ENCODE measurements around the gene INSR.
"Not testable (repeated sequence)": the region's sequence is repeated elsewhere in the genome, so short reads cannot be mapped to it uniquely, and the experiment has no call there.

Gene INSR

DNA sequence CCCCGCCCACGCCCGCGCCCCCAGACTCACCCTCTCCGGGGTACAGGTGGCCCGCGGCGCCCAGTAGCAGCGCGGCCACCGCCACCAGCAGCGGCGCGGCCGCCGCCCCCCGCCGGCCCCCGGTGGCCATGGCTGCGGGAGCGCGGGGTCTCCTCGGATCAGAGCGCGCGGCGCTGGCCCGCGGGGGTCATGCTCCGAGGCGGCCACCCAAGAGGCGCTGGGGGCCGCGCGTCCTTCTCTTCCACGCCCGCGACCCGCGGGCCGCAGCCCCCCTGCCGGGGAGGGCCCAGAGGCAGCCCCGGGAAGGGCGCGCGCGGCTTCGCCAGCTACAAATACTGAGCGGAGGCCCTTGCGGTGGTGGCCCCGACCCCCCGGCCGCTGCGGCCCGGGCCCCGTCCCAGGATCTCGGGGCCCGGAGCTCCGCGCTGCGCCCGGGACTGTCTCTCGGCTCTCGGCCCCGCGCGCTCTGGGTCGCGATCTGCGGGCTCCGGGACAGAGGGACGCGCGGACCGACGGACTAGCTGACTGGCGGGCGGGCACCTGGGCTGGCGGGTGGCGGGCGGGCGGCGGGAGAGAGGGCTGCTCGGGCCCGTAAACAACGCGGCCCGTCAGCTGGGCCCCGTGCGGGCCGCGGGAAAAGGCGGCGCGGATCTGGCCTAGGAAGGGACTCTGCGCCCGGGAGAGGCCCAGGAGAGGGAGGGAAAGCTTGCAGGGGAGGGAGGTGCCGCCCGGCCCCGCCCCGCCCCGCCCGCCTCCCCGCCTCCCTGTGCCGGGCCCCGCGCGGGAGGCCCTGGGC, at the start of gene INSR:
Gene INSR (minus strand): TSS at position 653 of the 796 bp plus-strand sequence. CDS start 523 bp downstream, at position 130.
- peak; percentile 98 for DNase-seq (ENCODE audit: low spot score)

DNA sequence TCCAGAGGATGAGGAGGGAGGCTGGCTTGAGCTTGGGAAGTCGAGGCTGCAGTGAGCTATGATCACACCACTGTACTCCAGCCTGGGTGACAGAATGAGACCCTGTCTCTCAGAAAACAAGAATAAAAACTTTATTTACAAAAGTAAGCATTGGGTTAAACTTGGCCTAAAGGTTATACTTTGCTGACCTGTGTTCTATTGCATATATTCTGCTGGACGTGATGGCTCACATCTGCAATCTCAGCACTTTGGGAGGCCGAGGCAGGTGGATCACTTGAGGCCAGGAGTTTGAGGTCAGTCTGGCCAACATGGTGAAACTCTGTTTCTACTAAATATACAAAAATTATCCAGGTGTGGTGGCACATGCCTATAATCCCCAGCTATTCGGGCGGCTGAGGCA, 47.9 kb upstream of the INSR start:
- DNase-seq (ENCODE audit: low spot score), result no peak

DNA sequence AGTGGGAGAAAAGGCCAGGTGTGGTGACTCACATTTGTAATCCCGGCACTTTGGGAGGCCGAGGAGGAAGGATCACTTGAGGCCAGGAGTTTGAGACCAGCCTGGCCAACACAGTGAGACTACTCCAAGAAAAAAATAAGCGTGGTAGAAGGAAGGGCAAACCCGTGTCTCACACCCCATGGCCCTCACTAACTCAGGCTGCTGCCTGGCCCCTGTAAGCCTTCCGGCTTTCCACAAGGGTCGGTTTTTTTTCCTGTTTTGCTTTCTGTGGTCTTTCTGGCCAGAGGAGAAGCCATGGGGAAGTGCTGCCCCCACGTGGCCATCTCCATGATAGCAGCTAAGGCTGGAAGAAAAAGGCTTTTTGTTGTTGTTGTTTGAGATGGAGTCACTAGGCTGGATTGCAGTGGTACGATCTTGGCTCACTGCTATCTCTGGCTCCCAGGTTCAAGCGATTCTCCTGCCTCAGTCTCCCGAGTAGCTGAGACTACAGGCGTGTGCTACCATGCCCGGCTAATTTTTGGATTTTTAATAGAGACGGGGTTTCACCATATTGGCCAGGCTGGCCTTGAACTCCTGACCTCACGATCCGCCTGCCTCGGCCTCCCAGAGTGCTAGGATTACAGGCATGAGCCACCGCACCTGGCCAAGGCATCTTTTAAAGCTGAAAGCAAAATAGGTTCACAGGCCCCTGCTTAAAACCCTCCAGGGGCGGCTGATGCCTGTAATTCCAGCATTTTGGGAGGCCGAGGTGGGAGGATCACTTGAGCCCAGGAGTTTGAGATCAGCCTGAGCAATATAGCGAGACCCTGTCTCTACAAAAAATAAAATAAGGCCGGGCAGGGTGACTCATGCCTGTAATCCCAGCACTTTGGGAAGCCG, 47.0 kb upstream of the INSR start:
- DNase-seq (ENCODE audit: low spot score), result peak; percentile 45

DNA sequence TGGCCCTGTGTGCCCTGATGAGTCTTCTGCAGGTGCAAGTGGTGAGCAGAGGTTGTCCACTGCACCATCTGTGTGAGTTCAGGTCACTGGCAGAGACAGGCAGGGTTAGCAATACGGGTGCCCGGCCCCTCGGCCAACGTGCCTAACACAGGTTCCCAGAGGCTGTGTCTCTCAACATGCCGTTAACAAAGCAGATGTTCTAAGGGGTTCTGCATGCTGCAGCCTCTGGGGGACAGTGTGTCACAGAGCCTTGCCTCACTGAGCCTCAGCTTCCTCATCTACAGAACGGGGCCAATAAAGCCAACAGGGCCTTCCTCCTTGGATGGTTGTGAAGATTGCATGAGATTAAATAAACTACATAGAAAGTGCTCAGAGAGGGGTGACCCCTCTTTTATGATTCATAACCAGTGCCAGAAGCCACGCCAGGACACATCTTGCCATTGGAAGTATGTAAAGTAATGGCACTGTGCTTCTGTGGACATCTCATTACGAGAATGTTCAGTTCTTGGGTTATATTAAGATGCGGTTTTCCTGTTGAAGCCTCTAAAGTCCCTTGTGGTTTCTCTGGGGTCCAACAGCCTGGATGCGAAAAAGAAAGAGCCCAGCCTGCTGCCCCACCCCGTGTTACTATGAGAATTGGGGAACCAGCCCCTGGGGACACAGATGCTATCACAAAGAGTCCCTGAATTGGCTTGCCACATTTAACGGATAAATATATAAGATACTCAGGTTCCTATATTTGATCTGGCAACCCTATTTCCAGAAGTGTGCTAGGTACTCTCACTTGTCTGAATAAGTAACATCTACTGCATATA, 43.4 kb upstream of the INSR start:
- DNase-seq (ENCODE audit: low spot score), result no peak

DNA sequence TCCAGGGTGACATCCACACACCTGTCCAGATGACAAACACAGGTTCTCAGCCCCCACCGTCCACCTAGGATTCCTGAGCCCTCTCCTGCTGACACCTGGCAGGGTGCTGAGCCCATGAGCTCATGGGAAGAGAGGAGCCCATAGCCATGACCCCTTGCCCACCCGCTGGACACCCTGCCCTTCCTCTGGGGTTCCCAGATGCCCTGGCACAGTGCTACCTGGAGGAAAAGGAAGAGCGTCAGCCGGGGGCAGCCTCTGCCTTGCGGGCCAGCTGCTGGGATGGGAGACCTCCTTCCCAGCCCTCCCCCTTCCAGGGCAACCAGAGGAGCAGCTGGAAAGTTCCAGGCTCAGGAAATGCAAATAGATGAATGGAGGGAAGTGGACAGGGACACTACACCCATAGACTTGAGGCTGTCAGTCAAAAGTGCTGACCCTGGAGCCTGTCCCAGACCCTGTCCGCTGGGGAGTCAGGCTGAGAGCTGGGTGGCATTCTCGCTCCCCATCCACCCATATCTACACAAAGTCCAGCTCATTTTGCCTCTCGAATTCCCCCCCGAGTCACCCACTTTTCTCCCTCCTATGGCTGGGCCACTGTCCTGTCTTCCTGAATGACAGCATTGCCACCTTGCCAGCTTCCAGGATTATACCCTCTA, 42.2 kb upstream of the INSR start:
- no peak for DNase-seq (ENCODE audit: low spot score)

DNA sequence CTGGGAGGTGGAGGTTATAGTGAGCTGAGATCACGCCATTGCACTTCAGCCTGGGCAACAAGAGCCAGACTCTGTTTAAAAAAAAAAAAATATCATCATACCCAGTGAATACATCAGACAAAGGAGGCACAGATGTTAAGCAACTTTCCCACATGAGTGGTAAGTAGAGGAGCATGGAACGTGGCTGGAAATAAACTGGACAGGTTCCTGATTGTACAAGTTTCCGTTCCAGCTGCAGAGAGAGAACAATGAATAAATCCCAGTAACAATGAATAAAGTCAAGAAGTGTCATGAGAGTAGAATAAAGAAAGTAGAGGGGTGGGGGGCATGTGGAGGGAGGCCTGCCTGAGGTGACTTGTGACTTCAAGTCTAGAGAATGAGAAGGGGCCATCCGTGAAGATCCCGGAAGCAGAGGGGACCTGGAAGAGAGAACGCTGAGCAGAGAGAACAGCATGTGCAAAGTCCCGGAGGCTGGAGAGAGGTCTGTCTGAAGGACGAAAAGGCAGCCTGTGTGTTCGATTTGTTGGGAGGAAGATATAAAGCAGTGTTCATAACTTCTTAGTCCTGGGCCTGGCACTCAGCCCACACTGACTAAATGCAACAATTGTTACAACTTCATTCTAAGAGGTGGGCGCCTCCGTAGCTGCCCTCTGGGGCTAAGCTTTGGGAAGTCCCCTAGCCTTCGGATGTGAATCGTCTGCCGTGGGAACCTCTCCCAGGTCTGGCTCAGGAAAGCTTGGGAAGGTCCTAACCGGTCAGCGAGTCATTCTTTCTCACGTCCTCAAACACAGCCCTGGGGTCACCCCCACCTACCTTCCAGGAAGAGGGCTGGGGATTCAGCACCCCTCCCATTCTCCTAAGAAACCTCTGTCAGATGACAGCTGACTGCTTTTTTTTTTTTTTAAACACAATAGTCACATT, 39.2 kb upstream of the INSR start:
- no peak for DNase-seq (ENCODE audit: low spot score)

DNA sequence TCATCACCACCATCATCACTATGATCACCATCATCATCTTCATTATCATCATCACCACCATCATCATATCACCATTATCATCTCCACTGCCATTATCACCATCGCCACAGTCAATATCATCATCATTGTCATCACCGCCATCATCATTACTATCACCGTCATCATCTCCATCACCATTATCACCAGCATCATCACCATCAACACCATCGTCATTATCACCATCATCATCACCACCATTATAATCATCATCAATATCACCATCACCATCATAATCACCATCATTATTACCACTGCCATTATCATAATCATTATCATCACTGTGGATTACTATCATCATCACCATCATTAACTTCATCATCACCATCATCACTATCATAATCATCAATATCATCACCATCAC, 37.2 kb upstream of the INSR start:
- DNase-seq (ENCODE audit: low spot score), result no peak

DNA sequence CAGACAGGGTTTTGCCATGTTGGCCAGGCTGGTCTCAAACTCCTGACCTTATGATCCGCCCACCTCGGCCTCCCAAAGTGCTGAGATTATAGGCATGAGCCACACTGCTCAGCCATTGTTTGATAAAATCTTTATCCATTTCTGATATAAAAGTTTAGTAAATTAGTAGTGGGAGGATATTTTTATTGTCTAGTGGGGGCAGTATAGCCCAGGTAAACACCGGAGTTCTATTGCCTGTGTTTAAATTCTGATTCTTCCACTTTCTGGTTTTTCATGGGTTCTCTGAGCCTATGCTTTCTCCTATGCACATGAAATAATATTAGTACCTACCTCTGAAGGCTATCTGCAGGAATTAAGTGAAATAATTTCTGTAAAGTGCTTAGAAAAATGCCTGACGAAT, 34.4 kb upstream of the INSR start:
- no peak for DNase-seq (ENCODE audit: low spot score)

DNA sequence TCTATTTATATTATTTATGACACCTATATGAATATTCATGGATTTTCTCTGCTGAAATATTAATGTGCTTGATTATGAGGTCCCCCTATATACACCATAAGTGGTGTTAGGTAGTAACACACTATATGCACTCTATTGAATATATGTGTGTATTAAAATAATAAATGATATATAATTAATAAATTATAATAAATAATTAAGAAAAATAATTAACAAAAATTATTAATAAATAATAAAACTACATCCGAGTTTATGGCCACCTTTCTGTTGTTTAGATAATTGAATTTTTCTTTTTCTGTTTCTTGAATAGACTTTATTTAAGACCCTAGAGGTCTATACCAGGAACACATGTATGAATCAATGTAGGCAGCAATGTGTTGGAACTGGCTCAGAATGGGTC, 33.6 kb upstream of the INSR start:
- DNase-seq (ENCODE audit: low spot score), result no peak

DNA sequence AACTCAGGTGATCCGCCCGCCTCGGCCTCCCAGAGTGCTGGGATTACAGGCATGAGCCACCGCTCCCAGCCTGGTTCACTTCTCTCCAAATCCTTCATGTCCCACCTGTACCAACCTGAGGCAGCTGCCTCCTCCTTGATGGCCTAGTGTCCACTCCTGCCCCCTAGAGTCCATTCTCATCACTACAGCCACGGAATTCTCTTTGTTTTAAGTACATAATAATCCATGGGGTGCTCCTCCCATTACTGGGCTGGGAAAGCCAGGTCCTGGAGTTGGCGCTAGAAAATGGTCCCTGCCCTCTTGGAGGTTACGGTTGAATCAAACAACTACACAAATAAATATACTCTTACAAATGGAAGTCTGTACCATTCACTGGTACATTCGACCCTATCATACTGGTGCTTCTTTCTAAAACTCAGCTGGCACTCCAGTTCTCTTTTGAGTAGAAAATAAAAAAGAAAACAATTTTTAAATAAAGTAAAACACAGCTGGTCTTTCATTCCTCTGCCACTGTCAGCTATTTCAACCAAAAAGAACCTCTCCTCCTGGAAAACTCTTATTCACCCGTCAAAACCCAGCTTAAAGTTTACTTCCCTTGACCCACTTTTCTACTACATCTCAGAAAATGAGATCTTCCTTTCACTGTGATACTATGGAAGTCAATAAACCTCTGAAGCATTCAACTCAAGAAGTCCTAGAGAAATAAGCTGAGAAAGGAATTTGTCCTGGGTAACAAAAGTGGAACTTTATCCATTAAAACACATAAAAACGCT, 32.1 kb upstream of the INSR start:
- DNase-seq (ENCODE audit: low spot score), result no peak

DNA sequence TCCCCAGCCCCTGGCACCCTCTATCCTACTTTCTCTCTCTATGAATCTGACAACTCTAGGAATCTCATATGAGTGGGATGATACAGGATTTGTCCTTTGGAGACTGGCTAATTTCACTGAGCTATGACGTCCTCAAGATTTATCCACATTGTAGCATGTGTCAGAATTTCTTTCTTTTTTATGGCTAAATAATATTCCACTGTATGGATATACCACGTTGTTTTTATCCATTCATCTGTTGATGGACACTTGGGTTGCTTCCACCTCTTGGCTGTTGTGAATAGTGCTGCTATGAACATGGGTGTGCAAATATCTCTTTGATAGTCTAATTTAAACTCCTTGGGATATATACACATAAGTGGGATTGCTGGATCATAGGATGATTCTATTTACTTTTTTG, 24.0 kb upstream of the INSR start:
- DNase-seq (ENCODE audit: low spot score), result no peak

DNA sequence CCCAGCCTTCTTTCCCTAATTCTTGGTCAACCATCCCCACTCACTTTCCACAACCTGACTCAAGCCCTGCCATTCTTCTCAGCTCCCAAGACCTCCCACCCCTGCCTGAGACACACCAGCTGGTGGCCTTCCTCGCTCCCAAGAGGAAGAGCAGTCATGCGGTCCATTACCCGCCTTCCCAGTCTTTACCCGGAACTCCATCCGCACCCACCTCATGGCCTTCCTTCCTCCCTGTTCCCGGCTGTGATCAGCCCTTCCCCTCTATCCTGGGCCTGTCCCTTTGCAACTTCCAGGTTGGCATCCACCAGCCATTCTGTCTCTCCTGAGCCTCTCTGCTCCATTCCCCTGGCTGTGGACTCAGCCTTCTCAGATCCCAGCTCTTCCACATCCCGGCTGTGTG, 18.6 kb upstream of the INSR start:
- no peak for DNase-seq (ENCODE audit: low spot score)

DNA sequence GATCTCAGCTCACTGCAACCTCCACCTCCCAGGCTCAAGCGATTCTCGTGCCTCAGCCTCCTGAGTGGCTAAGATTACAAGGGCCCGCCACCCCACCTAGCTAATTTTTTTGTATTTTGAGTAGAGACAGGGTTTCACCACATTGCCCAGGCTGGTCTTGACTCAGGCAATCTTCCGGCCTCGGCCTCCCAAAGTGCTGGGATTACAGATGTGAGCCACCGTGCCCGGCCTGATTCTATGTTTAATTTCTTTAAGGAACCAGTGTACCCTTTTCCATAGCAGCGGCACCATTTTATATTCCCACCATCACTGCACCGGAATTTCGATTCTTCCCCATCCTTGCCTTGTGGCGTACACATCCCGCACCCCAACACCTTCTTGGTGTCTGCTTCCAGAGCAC, 17.7 kb upstream of the INSR start:
- no peak for DNase-seq (ENCODE audit: low spot score)

DNA sequence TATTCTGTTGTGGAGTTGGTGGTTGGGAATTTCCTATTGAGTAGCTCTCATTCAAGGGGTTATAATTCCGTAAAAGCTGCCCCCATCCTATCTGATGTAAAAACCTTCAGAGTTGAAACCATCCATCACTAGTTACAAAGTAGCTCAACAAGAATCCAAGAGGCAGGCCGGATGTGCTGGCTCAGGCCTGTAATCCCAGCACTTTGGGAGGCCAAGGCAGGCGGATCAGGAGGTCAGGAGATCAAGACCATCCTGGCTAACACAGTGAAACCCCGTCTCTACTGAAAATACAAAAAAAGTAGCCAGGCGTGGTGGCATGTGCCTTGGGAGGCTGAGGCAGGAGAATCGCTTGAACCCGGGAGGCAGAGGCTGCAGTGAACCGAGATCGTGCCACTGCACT, 14.1 kb upstream of the INSR start:
- DNase-seq (ENCODE audit: low spot score), result not testable (repeated sequence)

DNA sequence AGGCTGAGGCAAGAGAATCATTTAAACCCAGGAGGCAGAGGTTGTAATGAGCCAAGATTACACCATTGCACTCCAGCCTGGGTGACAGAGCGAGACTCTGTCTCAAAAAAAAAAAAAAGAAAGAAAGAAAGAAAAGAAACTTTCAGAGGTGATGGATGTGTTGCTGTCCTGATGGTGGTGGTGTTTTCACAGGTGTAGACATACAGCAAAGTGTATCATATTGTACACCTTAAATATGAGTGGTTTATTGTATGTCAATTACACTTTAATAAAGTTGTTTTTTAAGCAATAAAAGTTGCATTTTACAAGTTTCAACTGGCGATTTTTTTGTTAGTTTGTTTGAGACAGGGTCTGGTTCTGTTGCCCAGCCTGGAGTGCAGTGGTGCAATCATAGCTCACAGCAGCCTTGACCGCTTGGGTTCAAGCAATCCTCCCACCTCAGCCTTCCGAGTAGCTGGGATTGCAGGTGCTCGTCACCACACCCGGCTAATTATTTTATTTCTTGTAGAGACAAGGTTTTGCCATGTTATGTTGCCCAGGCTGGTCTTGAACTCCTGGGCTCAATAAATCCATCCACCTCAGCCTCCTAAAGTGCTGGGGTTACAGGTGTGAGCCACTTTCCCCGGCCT, 13.5 kb upstream of the INSR start:
- no peak for DNase-seq (ENCODE audit: low spot score)

DNA sequence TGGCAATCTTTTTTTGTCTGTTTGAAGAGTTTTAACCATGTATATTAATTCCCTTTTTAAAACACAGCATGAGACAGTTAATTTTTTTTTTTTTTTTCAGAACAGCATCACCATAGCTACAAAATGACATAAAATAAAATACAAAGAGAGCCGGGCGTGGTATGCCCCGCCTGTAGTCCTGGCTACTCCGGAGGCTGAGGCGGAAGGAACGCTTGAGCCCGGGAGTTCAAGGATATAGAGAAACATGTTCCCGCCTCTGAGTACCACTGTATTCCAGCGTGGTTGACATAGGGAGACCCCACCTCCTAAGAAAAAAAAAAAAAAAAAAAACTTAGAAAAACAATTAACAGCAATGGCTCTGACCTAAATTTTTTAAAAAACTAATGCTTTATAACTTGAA, 10.0 kb upstream of the INSR start:
- no peak for DNase-seq (ENCODE audit: low spot score)

DNA sequence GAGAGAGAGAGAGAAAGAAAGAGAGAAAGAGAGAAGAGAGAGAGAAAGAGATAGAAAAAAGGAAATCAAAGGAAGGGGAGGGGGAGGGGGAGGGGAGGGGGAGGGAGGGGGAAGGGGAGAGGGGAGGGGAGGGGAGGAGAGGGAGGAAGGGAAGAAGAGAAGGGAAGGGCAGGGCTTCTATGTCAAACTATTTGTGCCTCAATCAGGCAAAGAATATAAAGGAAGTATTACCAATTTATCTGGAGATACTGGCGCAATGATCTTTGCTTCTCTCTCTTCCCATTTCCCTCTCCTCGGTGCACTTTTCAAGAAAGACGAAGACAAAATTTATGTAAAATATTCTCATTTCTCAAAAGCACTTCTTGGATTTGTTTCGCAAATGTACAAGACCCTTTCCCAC, 9.3 kb upstream of the INSR start:
- DNase-seq (ENCODE audit: low spot score), result no peak

DNA sequence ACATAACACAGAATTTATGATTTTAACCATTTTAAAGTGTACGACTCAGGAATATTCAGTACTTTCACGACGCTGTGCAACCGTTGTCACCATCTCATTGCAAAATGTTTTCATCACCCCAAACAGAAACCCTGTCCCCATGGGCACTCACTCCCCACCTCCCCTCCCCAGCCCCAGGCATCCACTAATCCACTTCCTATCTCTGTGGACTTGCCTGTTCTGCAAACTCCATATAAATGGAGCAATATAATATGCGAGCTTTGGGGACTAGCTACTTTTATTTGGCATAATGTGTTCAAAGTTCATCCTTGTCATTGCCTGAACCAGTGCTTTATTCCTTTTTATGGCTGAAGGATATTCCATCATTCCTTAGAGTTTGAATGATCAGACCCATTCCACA, 7.3 kb upstream of the INSR start:
- DNase-seq (ENCODE audit: low spot score), result no peak

DNA sequence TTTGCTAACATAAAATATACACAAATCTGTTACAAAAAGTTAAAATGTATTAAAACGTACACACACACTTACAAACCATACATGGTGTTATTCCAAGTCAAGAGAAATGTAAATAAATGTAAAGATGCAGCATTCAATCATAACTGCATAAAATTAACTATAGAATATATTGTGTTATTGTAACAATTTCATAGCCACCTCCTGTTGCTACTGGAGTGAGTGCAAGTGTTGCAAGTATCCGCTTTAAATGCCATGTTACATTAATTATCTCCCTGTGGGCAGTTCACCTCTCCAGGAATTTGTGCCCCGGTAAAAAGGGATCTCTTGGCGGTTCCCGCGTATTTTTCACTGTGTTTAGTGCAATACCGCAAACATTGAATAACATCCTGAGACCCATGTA, 3.5 kb upstream of the INSR start:
- DNase-seq (ENCODE audit: low spot score), result no peak

Measured in hepatic stellate cell (primary cell).